Measurements from ENCODE around the gene LHFPL3. TPM values are rescaled to one million over a fixed set of nuclear protein-coding genes. Genes with fewer than 3 reads are reported as not detected.
A peak's percentile ranks its signal among the peaks of the same experiment; 100 is the strongest.

Gene LHFPL3
- total RNA-seq, 1 donor from 2014 or later = not detected

DNA sequence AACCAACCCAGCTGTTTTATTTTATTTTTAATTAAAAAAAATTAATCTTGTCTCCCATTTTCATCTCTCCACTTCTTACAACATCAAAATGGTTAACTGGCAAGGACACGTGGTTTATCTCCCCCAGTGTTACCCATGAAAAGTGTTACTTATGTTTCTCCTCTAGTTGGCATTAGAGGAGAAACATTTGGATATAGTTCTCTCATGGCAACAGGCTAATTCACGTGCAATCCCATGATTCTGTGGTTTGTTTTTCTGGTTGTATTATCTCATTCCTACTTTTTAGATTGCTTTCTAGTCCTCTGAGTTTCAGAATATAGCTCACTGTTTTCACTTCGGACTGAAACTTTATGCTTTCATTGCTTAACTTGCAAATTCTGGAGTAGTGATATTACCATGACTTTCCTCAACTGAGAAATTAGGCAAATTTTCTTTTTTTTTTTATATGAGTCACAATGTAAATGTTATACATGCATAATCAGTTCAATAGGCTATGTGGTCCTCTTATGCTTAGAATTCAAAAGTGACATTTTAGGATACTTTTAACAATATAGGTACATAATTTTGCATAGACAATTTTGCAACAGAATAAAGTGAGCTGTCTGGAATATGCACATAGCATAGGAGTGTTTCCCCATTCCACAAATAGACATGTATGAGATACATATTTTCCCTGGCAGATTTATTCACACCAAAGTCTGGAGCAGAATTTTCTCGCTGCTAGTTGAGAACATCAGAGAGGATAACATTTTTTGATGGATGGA is 43.0 kb downstream of the LHFPL3 start:
- no peak for DNase-seq (ENCODE audit: low read depth)

DNA sequence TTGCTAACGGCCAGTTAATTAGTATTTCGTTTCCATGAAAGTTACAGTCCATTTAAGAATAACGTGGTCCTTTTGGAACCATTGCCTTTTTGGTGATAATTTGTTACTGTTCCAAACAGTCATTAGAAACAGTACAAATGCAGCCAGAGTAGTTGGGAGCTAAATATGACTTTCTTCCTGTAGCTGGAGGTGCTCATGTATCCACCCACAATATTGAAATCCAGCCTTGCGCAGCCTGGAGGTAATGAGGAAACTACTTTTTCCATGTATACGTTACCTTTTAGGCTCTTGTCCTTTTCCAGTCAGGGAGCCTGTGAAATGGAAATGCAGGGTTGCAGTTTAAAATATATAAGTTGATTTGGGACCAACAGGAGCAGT is 43.6 kb downstream of the LHFPL3 start:
- DNase-seq (ENCODE audit: low read depth) = no peak

DNA sequence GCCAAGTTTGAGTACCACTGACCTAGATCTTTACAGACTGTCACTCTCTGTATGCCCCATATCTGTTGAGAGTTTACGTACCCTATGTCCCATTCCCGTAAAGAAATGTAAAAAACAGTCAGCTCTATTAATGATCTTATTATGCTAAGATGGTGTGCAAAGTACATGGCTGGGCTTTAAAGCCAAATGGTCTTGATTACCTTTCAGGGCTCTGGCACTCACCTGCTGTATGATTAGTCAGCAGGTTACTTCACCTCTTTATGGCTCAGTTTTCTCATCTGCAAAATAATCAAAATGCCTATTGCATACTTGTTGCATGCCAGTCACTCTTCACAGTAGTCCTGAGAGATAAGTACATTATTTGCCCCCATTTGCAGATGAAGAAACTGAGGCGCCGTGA is 54.2 kb downstream of the LHFPL3 start:
- no peak for DNase-seq (ENCODE audit: low read depth)

DNA sequence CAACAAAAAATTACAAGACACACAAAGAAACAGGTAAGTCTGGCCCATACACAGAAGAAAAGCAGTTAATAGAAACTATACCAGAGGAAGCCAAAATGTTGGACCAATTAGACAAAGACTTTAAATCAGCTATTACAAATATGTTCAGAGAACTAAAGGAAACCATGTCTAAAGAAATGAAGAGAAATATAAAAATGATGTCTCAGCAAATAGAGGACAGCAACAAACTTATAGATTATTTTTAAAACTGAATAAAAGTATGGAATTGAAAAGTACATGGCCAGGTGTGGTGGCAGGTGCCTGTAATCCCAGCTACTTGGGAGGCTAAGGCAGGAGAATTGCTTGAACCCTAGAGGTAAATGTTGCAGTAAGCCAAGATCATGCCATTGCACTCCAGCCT is 58.5 kb downstream of the LHFPL3 start:
- DNase-seq (ENCODE audit: low read depth) = no peak

DNA sequence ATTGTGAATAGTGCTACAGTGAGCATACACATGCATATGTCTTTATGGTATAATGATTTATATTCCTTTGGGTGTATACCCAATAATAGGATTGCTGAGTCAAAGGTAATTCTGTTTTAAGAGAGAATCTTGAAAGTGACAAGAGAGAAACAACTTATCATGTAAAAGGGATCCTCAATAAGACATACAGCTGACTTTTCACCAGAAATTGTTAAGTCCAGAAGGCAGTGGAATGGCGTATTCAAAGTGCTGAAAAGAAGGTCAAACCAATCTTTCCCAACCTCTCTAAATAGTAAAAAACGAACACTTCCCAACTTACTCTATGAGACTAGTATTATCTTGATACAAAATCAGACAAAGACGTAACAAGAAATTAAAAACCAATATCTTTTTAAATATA is 59.8 kb downstream of the LHFPL3 start:
- DNase-seq (ENCODE audit: low read depth) = no peak

DNA sequence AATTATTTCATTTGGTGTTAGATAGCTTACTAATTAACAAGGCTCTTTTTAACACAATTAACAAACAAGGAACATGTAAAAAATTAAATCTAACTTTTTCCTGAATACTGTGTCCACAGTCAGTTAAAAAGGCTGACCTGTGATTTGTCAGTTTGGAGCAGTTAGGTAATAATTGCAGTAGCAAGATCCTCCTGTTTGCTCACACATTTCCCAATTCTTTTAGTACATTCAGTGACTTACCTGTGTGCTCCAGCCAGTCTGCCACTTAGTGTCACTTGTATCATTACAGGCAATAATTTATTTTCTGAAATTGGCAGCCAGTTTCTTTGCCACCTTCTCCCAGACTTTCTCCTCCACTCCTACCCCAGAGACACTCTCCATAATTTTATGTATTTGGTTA is 66.8 kb downstream of the LHFPL3 start:
- no peak for DNase-seq (ENCODE audit: low read depth)

DNA sequence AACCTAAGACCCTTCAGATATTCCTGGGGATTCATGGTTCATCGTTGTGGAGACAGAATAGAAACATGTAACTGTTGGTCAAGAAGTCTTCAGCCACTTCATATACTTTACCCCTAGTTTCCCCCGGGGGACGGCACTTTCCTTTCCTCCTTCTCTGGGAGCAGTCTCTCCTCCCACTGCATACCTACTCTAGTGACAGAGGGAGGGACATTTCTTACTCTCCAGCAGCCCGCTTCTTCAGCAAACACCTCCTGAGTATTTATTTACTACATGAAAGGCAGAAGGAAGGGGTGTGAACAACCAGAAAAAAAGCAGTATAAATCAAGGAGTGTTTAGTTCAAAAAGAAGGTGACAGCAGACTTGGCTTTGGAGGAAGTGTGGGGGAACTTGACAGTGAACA is 69.0 kb downstream of the LHFPL3 start:
- DNase-seq (ENCODE audit: low read depth) = no peak

DNA sequence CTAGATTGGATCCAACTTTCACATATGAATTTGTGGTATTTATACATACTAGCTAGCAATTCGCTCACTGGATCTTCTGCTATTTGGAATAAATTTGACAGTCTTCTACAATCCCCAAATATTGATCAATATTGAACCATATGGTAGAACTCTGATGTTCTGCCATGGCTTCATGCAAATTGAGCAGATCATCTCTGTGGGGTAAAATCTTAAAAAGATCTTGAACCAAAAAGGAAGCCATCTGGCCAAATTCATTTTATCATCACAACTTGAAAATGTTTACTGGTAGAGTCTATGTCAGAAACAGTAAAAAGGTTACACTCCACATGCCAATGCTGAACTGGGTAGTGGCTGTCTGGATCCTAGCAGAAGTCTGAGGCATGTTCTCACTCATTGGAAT is 80.0 kb downstream of the LHFPL3 start:
- DNase-seq (ENCODE audit: low read depth) = no peak

DNA sequence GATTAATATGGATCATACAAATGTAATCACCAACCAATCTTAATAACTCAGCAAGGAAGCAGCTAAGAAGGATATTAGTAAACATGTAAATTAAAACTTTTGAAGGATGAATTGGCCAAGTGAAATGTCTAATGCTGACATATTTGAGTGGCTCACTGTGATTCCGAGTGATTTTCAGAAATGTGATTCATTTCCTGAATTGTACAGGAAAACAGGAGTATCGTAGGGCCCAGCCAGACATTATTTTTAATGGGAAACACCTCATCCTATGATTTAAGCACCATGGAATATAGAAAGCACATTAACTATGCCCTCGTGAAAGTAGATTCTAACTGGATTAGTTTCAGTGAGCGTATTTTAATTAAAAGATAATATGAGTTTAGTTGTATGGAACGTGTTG is 82.3 kb downstream of the LHFPL3 start:
- no peak for DNase-seq (ENCODE audit: low read depth)

DNA sequence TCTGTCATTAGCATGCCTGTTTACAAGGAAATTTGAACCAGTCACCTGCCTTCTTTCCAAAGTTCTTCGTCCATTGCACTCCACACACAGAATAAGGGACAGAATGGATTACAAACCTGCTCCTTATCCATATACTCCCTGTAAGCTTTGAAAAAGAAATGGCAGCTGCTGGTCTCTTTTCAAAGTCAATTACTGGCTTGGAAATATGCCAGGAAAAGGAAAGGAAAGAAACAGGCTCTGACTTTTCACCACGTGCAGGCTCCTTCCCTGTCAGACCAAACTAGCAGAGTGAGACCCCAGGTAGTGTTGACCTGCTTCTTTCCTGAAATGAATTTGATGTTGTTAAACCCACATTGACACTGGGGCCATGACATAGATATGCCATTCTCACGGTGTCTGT is 84.5 kb downstream of the LHFPL3 start:
- no peak for DNase-seq (ENCODE audit: low read depth)

DNA sequence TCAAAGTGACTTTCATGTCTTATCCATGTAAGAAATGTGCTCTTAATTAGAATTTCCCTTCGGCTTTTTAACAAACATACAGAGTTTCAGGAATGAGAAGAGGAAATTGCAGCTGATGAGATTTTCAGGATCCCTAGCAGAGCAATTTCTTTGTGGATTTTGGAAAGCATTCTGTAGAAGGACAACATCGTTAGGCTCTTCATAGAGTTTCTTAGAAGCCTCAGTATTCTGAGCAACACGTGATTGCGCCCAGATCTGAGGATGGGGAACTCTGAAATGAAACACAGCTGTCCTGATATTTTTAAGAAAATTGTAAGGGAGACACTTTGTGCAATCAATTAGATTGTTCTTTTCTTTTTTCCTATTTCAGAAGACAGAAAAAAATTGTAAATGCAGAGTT is 85.8 kb downstream of the LHFPL3 start:
- DNase-seq (ENCODE audit: low read depth) = no peak

DNA sequence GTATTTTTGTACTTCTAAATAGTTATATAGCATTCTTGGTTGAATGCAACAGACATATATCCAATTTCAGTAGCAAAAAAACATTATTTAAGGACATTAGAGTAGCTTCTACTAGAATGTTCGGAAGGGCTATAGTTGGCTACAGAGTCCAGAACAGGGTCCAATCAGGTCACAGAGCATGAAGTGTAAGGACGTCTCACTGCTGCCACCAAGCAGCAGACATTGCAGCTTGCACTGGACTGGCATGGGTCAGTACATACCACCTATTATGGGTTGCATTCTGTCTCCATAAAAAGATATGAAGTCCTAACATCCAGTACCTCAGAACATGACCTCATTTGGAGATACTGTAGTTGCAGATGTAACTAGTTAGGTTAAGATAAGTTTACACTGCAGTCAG is 87.3 kb downstream of the LHFPL3 start:
- no peak for DNase-seq (ENCODE audit: low read depth)

DNA sequence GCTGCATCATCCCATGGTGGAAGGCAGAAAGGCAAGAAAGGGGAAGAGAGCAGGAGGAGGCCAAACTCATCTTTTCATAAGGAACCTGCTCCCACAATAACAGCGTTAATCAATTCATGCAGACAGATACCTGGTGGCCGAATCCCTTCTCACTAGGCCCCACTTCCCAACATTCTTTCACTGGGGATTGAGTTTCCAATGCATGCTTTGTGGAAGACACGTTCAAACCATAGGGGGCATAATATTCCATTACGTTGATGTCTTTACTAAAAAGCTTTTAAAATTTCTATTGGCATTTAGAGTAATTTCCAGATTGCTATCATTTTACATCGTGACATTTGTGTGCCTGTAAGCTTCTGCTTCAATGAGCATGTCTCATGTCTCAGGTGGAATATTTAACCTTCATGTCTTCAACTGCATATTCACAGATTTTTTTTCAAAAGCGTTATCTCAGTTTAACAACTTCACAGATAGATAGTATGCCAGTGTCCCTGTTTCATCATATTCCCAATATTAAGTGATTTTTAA is 88.5 kb downstream of the LHFPL3 start:
- DNase-seq (ENCODE audit: low read depth) = no peak

DNA sequence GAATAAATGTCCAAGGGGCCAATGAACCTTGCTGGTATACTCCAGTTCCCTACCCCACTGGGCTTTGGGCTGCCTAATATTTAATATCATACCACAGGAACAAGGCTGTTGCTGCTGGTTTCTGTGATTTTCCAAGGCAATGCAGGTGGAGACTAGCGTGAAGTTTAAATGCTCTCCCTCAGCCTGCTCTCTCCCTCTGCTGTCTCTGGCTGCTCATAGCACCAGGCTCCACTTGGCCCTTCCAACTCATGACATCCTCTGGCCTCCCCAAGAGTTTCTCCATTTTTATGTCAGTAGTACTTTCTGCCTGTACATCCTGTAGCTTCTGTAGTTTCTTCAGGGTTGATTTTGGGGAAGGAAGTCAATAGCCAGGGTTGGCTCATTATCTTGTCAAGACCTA is 103.5 kb downstream of the LHFPL3 start:
- no peak for DNase-seq (ENCODE audit: low read depth)

DNA sequence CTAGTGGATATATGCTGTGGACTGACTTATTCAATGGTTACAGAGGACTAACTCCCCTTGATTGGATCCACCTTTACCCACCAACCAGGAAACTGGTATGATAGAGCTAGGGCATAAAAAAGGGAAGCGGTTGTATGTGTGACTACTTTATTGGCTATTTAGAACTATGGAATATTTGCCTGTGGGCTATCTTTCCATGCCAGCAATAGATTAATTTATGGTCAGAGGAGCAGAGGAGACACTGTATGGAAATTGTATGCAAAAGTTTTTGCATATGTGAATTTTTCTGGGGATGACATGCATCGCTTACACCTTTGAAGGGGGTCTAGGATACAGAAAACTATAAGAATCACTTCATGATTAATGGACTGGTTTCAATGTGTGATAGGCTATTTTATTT is 105.7 kb downstream of the LHFPL3 start:
- no peak for DNase-seq (ENCODE audit: low read depth)

DNA sequence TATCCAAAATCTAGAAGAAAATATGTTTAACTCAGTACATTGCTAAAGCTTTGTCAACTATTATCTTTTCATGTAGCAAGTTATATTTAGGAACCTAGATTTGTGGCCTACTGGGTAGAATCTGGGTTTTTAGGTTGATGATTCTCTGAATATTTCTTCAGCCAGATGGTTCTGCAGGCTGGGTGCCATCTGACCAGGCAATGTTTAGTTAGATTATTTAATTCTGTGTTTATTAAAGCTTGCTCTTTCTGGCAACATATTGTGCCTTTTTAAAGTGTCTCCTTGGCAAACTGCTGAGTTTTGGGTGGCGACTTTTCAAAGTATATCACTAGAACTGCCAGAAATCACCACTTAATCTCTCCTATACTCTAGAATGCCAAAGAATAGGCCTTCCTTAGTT is 114.1 kb downstream of the LHFPL3 start:
- DNase-seq (ENCODE audit: low read depth) = no peak

DNA sequence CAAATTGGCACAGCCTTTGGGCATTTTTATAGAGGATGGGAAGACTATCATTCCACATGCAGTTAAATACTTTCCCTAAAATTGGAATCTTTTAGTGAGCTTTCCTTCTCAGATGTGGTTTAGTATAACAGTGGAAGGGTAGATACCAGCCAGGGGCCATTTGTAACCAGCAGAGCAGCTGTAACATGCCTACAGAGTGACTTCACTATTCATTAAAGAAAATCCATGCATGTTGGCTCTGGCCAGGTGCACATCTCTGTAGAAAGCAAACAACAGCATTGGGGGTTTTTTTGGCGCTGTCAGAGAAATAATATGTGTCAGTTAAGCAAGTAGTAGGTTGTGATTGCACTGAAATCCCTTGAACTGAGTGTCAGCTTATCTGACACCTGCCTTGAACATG is 115.6 kb downstream of the LHFPL3 start:
- DNase-seq (ENCODE audit: low read depth) = no peak

DNA sequence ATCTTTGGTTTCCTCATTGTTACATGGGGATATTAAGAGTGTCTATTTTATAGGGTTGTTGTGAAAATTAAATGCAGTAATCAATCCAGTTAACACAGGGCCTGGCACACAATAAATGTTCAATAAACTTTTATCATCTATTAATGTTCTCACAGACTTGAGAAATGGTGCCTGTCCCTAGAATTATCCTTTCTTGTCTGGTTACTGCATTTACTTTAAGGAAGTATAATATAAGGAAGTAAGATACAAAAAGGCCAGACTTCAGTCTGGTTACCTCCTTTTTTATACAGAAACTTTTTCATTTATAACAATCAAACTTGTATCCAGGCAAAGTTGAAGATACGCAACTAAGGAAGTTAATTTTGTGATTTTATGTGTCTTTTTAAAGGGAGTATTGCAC is 117.0 kb downstream of the LHFPL3 start:
- DNase-seq (ENCODE audit: low read depth) = no peak

DNA sequence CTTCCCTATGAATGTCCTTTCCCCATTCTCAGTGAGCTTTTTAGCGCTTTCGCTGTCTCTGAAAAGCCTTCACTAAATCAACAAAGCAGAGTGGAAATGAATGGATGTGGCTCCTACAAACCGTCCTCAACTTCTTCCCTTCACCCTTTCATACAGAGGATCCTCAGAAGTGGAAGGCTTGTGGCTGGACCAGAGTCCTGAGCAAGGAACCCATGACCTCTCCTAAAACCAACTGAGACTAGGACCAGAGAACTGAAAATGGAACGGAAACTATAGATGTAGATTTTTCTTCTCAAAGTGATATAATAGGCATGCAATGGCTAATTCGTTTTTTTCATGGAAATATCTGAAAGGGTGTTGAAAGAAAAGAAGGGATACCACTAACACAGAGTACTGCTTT is 122.5 kb downstream of the LHFPL3 start:
- no peak for DNase-seq (ENCODE audit: low read depth)

DNA sequence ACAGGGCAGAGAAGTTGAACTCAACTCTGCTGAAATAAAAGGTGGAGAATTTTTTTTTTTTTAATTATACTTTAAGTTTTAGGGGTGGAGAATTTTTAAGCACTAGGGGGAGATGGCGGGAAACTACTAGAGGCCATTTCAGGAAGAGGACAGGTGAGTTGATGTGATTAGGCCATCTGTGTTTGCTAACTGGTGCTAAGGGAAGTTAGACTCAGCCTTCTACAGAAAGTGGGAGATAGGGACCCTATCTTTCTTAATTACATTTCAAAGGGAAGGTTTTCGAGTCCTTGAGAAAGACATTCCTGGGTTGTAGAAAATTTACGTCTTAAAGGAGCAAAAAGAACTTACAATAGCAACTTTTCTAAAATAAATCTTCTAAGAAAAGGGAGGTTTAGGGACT is 124.8 kb downstream of the LHFPL3 start:
- no peak for DNase-seq (ENCODE audit: low read depth)

DNA sequence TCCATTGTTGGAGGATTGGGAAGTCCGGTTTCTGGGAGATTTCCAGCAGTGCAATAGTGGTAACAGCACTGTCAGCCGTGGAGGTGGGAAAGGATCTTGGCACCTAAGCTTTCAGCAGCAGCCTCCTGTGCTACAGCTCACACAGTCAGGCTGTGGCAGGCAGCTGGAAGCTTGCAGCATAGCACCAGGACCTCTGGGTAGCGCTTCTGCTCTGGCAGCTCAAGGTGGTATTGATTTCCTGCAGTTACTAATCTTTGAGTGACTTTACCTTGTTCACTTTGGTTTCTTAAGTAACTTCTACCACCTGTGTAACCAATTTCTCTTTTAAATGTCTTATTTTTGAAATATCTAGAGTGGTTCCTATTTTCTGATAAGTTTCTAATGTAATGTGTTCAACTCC is 130.5 kb downstream of the LHFPL3 start:
- no peak for DNase-seq (ENCODE audit: low read depth)

DNA sequence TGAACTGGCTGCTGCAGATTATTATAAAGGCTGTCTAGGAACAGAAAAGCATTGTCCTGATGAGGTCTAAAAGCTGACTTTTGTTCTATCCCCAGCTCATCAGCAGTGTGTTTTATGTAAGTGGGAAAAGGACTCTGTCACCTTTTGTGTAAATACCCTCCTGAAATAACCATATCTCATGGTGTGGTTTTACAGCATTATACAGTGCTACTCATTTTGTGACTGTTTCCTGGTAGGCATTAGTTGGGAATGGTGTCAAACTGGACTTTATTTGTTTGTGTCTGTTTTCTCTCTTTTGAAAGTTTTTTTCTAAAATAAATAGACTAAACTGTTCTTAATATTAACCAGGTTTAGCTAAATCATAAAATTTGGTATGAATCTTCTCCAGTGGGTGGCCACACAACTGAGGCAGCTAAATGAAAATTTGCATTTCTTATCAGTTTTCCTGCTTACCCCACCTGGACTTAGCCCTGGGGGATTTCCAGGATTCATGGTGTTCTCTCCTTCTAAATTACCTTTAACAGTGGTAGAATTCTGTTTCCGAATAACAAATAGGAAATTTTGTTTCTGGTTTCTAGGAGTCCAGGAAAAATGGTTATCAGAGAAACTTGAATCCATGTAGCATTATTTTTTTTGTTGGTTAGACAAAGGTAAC is 140.9 kb downstream of the LHFPL3 start:
- no peak for DNase-seq (ENCODE audit: low read depth)

DNA sequence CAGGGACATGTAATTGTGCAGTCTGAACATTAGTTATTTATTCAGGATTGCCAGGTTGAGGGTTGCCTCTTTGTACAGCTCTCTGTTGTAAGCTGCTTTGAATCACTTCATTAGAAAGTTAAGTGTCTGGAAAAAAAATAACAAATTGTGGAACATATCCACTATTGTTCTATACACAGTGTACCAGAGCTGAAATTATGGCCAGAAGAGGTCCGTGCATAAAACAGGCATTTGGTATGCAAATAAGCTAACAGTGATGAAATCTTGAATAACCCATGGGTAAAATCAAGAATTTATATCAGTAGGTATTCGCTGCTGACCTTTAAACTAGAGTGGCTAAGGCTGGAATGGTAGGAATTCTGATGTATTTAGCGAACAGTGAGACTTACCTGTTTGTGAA is 152.1 kb downstream of the LHFPL3 start:
- peak; percentile 22 for DNase-seq (ENCODE audit: low read depth)
